ENCODE results near the gene AUH. TPM values are rescaled to one million over a fixed set of nuclear protein-coding genes. Genes with fewer than 3 reads are reported as not detected.

AUH gene
- total RNA-seq, 1 experiment from 2014 or later: 29.0 TPM

DNA sequence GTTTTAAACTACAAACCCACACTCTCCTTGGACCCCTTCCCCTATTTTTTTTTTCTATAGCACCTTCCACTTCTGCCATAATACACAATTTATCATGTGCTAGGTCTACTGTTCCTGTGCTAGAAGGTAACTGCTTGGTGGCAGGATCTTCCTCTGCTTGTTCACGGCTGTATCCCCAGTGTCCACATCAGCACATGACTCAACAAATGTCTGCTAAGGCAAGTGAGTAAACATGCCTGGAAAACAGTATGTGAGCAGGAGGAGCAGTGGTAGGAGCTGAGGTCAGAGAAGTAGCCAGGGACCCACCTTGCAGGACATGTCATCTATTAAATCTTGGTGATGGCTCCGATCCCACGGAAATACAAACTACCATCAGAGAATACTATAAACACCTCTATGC is 79.4 kb downstream of the AUH start:
- DNase-seq (ENCODE audit: low read depth, low spot score): no peak
- ATAC-seq: no peak

More for the DNA sequence above, 79.4 kb downstream of the AUH start:
- no peaks in the 10 kb centered on the region for H3K27me3 ChIP-seq (ENCODE audit: insufficient read depth, low read length)
- no TSS peak for BruUV-seq (replicated peaks)
- TF ChIP-seq JUND (IDR thresholded peaks at IDR 0.05) (no peak), RAD21 (IDR thresholded peaks at IDR 0.05; ENCODE audit: low read depth) (no peak), POLR2A (IDR thresholded peaks at IDR 0.05; ENCODE audit: borderline replicate concordance, extremely low read depth, insufficient read depth, insufficient read length) (no peak), YY1 (IDR thresholded peaks at IDR 0.05; ENCODE audit: extremely low read depth, insufficient replicate concordance, low read depth, low read length) (no peak), EZH2 (IDR thresholded peaks at IDR 0.05) (no peak), CBX3 (IDR thresholded peaks at IDR 0.05; ENCODE audit: low read depth) (no peak), POLR2AphosphoS5 (IDR thresholded peaks at IDR 0.05; ENCODE audit: low read depth, low read length) (no peak)
- TF ChIP-seq, protein P1, sequence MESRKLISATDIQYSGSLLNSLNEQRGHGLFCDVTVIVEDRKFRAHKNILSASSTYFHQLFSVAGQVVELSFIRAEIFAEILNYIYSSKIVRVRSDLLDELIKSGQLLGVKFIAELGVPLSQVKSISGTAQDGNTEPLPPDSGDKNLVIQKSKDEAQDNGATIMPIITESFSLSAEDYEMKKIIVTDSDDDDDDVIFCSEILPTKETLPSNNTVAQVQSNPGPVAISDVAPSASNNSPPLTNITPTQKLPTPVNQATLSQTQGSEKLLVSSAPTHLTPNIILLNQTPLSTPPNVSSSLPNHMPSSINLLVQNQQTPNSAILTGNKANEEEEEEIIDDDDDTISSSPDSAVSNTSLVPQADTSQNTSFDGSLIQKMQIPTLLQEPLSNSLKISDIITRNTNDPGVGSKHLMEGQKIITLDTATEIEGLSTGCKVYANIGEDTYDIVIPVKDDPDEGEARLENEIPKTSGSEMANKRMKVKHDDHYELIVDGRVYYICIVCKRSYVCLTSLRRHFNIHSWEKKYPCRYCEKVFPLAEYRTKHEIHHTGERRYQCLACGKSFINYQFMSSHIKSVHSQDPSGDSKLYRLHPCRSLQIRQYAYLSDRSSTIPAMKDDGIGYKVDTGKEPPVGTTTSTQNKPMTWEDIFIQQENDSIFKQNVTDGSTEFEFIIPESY (IDR thresholded peaks at IDR 0.05; ENCODE audit: extremely low read depth, insufficient replicate concordance, low read length): no peak
- H3K9me2 ChIP-seq (ENCODE audit: insufficient read depth): no peaks in the 10 kb centered on the region
- POLR2A ChIA-PET: no interaction called here
- no peaks in the 10 kb centered on the region for H3K36me3 ChIP-seq (ENCODE audit: control insufficient read depth in 1 of 2, insufficient read depth in 2 of 2, low read length in 2 of 2)
- no peak overlapping the region for H3K27ac ChIP-seq (ENCODE audit: low read depth, low read length)
- H2AFZ ChIP-seq (ENCODE audit: low read depth, low read length, poor library complexity, severe bottlenecking): no peak overlapping the region
- RAD21 ChIA-PET (ENCODE audit: low non-redundant PET in 1 of 2, low total read pairs in 2 of 2, uncharacterized antibody in 2 of 2, unreplicated experiment in 2 of 2): no interaction called here
- no peaks in the 10 kb centered on the region for H4K20me1 ChIP-seq (ENCODE audit: insufficient read depth)
- H3K4me3 ChIP-seq (replicated peaks in 1 of 2; ENCODE audit: low read depth in 1 of 2, low read length in 2 of 2): no peak overlapping the region
- no peak overlapping the region for H3K9ac ChIP-seq (ENCODE audit: low read length)
- no peaks in the 10 kb centered on the region for H3K9me3 ChIP-seq (ENCODE audit: control insufficient read depth in 1 of 2, insufficient read depth in 1 of 2, low read depth in 1 of 2, low read length in 2 of 2)
- no peak overlapping the region for H3K4me2 ChIP-seq (ENCODE audit: low read length)
- CTCF ChIA-PET: no interaction called here
- peaks cover 3 to 5% of the 10 kb centered on the region in 2 experiments; a peak in 2 of 4 replicates for H3K4me1 ChIP-seq (ENCODE audit: control insufficient read depth in 1 of 2, insufficient read depth in 2 of 2, low read length in 2 of 2)
- no peaks in the 10 kb centered on the region; the same call in 1 of the 2 replicates for H3K79me2 ChIP-seq (ENCODE audit: insufficient read depth, low read length)
- intact Hi-C loops (cut with micrococcal nuclease): no loop called here

Measured in HCT116 (cell line).